Pancreas (tissue), 10 donors: Measurements from ENCODE around the gene NLGN1. TPM values are rescaled to one million over a fixed set of nuclear protein-coding genes. Genes with fewer than 3 reads are reported as not detected.
A peak's percentile ranks its signal among the peaks of the same experiment; 100 is the strongest.

Experiments used
- ATAC-seq, 4 donors: fragments of 200-7000 bp; cut with Tn5 transposase; one replicate each; pipeline versions ENCODE4 v1.8.0 to v1.9.1; 2020; ENCODE audit warnings: mild to moderate bottlenecking in 4 of 4, moderate library complexity in 4 of 4
- DNase-seq, 6 donors: peaks; one replicate each; pipeline ENCODE4 v3.0.0-alpha.2; 2020
- FAIRE-seq: peaks from 2 replicates; lab custom pipeline; 2012; peaks lifted over from hg19 to GRCh38; lab: Jason Lieb, UNC
- H3K27ac ChIP-seq, 4 donors: fragments of 200-600 bp; sonication (generic); 1 replicate in 3 of 4; 2 replicates in 1 of 4; pipeline versions ENCODE4 v1.5.0 to v1.8.0; 2020
- H3K27me3 ChIP-seq, 4 donors: fragments of 200-600 bp; one replicate each; pipeline ENCODE4 v1.8.0; 2021
- H3K36me3 ChIP-seq, 3 donors: fragments of 200-600 bp; sonication (generic) in 1 of 3; one replicate each; pipeline versions ENCODE4 v1.5.0 to v1.8.0; 2020 to 2021
- H3K4me1 ChIP-seq, 3 donors: fragments of 200-600 bp; one replicate each; pipeline ENCODE4 v1.8.0; 2021
- H3K4me3 ChIP-seq, 4 donors: fragments of 200-600 bp; sonication (generic) in 2 of 4; one replicate each; pipeline versions ENCODE4 v1.5.0 to v1.8.0; 2020 to 2021
- H3K9me3 ChIP-seq, 4 donors: fragments of 200-600 bp; one replicate each; pipeline ENCODE4 v1.8.0; 2021
- CTCF ChIP-seq, 4 donors: fragments of 200-600 bp; sonication (generic) in 3 of 4; IDR thresholded peaks; one replicate each; pipeline versions ENCODE4 v1.5.0 to v1.8.0; 2021; ENCODE audit warnings: antibody characterized with exemption in 4 of 4
- WGBS, 2 donors: extraction: QIAGEN DNeasy Blood & Tissue Kit; methylation state at CpG; one replicate each; pipeline ENCODE4 v1.1.7; 2013; 5-methylcytosine and 5-hydroxymethylcytosine counted together
- intact Hi-C, 3 donors: fragments of 100-400 bp; cut with DNase I; formaldehyde crosslinking; loops; one replicate each; pipeline versions ENCODE4 v1.11.1 to v1.14.2; 2022
- polyA plus RNA-seq, 2 donors: library from polyadenylated mRNA; stranded (reverse); fragments of 200-250 nt; gene quantifications; one replicate each; pipeline ENCODE4 v1.2.3, GENCODE V29; 2013
- total RNA-seq, 6 donors: library from RNA; stranded (reverse); fragmentation: NEBNext Ultra II Directional in 4 of 6; extraction: Animal tissue kit (Norgen Biotek cat#: 25700) in 4 of 6; gene quantifications; one replicate each; pipeline versions ENCODE4 v1.2.1 to v1.2.4, GENCODE V29; 2021 to 2023
- donor health status: healthy with polysubstance abuse.
- donor health status: DM: no; HTN: no; CAD: no; lungs with moderate emphysema.
- donor health status: DM: no; HTN: no; CAD: no.
- donor health status: control.
- donor health status: control.
- donor health status: Bipolar disorder and iron deficiency.
- donor health status: DM: yes; HTN: yes; CAD: no.
- donor health status: DM: no; HTN: no; CAD: no.
- donor health status: DM: no; HTN: no; CAD: no.
- donor health status: DM: yes; HTN: yes; CAD: no.

Gene NLGN1
- total and polyA plus RNA-seq, 8 donors = 0.49 to 2.3 (median 0.84) TPM

GRCh38 chr3:173547070-173547469, 149.5 kb downstream of the NLGN1 start:
- H3K9me3 ChIP-seq = no peaks in the 10 kb centered on the region
- no peak overlapping the region for H3K4me3 ChIP-seq
- intact Hi-C loops = no loop called here
- FAIRE-seq (no peak), DNase-seq (no peak), ATAC-seq (no peak)
- H3K27ac ChIP-seq = no peak overlapping the region
- TF ChIP-seq CTCF (IDR thresholded peaks at IDR 0.05) = no peak
- 52 to 57% methylated on average over 6 of the region's 6 CpGs for WGBS, 2 donors
- no peaks in the 10 kb centered on the region for H3K36me3 ChIP-seq
- no peaks in the 10 kb centered on the region for H3K4me1 ChIP-seq
- H3K27me3 ChIP-seq = no peaks in the 10 kb centered on the region

- no peak for TF ChIP-seq CTCF (IDR thresholded peaks at IDR 0.05)
- FAIRE-seq (no peak), ATAC-seq (no peak), DNase-seq (no peak)
- H3K4me3 ChIP-seq = no peak overlapping the region
- no peaks in the 10 kb centered on the region for H3K36me3 ChIP-seq
- intact Hi-C loops = no loop called here
- H3K27me3 ChIP-seq = no peaks in the 10 kb centered on the region
- 45 to 54% methylated on average over 2 of the region's 2 CpGs for WGBS, 2 donors
- H3K4me1 ChIP-seq = no peaks in the 10 kb centered on the region
- no peaks in the 10 kb centered on the region for H3K9me3 ChIP-seq
- H3K27ac ChIP-seq = no peak overlapping the region
These were observed 150.7 kb downstream of the NLGN1 start for GRCh38 chr3:173548261-173548660.

GRCh38 chr3:173552526-173552925, 155.0 kb downstream of the NLGN1 start:
- 31 to 52% methylated on average over 4 of the region's 4 CpGs for WGBS, 2 donors
- no peak overlapping the region for H3K27ac ChIP-seq
- H3K9me3 ChIP-seq = no peaks in the 10 kb centered on the region
- DNase-seq (no peak), ATAC-seq (no peak), FAIRE-seq (no peak)
- no peaks in the 10 kb centered on the region for H3K36me3 ChIP-seq
- no peak overlapping the region for H3K4me3 ChIP-seq
- H3K4me1 ChIP-seq = no peaks in the 10 kb centered on the region
- H3K27me3 ChIP-seq = no peaks in the 10 kb centered on the region
- no peak for TF ChIP-seq CTCF (IDR thresholded peaks at IDR 0.05)
- intact Hi-C loops = no loop called here

- ATAC-seq = peak in 3 of 4 donors; percentile 50 to 68 (median 61)
- H3K27ac ChIP-seq = no peak overlapping the region
- no peaks in the 10 kb centered on the region for H3K4me1 ChIP-seq
- H3K27me3 ChIP-seq = no peaks in the 10 kb centered on the region
- DNase-seq = no peak
- H3K36me3 ChIP-seq = no peaks in the 10 kb centered on the region
- peak; percentile 63 for FAIRE-seq
- H3K9me3 ChIP-seq = no peaks in the 10 kb centered on the region
- peak in 3 of 4 donors; percentile 29 to 45 (median 30) for TF ChIP-seq CTCF (IDR thresholded peaks at IDR 0.05)
- intact Hi-C loops = no loop called here
- WGBS, 2 donors = 5 to 11% methylated on average over 3 of the region's 3 CpGs
- no peak overlapping the region for H3K4me3 ChIP-seq
These were observed 156.2 kb downstream of the NLGN1 start for GRCh38 chr3:173553635-173554280.

- 56 to 57% methylated on average over 2 of the region's 2 CpGs for WGBS, 2 donors
- DNase-seq (no peak), ATAC-seq (no peak), FAIRE-seq (no peak)
- H3K9me3 ChIP-seq = no peaks in the 10 kb centered on the region
- TF ChIP-seq CTCF (IDR thresholded peaks at IDR 0.05) = no peak
- no peak overlapping the region for H3K27ac ChIP-seq
- no peak overlapping the region for H3K4me3 ChIP-seq
- peaks cover 0 to 8% (median 0%) of the 10 kb centered on the region in 4 donors for H3K27me3 ChIP-seq
- intact Hi-C loops = no loop called here
- no peaks in the 10 kb centered on the region for H3K4me1 ChIP-seq
- no peaks in the 10 kb centered on the region for H3K36me3 ChIP-seq
These were observed 159.0 kb downstream of the NLGN1 start for GRCh38 chr3:173556546-173556945.
